Mesenchymal stem cell (in vitro differentiated cells and primary cell): ENCODE measurements around the gene JPH3.

Experiments
- DNase-seq: peaks from one replicate; pipeline ENCODE4 v3.0.0-alpha.2; 2013
- H2AFZ ChIP-seq: one replicate; pipeline ENCODE4 v1.6.1; 2013; ENCODE audit warnings: low read depth, mild to moderate bottlenecking, control low read depth, inconsistent platforms, low read length, moderate library complexity
- H2AK5ac ChIP-seq: 2 replicates; pipeline ENCODE4 v1.6.1; 2013; ENCODE audit warnings: low read length, moderate library complexity, mild to moderate bottlenecking, inconsistent platforms; ENCODE audit not compliant: severe bottlenecking
- H2BK120ac ChIP-seq: one replicate; pipeline ENCODE4 v1.6.1; 2013; ENCODE audit warnings: low read depth, mild to moderate bottlenecking, inconsistent platforms, low read length, moderate library complexity
- H2BK12ac ChIP-seq, 2 experiments: one replicate each; pipeline ENCODE4 v1.6.1; 2013; ENCODE audit warnings: inconsistent platforms in 2 of 2, low read length in 2 of 2, mild to moderate bottlenecking in 2 of 2, moderate library complexity in 2 of 2, control low read depth in 1 of 2
- H2BK15ac ChIP-seq: one replicate; pipeline ENCODE4 v1.6.1; 2013; ENCODE audit warnings: mild to moderate bottlenecking, low read depth, inconsistent platforms; ENCODE audit not compliant: poor library complexity, severe bottlenecking
- H2BK5ac ChIP-seq: 2 replicates; pipeline ENCODE4 v1.6.1; 2013; ENCODE audit warnings: low read depth, mild to moderate bottlenecking, low read length, control low read depth, inconsistent platforms; ENCODE audit not compliant: poor library complexity, severe bottlenecking
- H3K14ac ChIP-seq, 2 experiments: one replicate each; pipeline ENCODE4 v1.6.1; 2013; ENCODE audit warnings: inconsistent platforms in 2 of 2, low read length in 2 of 2, control low read depth in 1 of 2, mild to moderate bottlenecking in 1 of 2, moderate library complexity in 1 of 2
- H3K18ac ChIP-seq, 2 experiments: one replicate each; pipeline ENCODE4 v1.6.1; 2013; ENCODE audit warnings: inconsistent platforms in 2 of 2, low read length in 2 of 2, control low read depth in 1 of 2, low read depth in 1 of 2, mild to moderate bottlenecking in 1 of 2
- H3K23ac ChIP-seq, 2 experiments: one replicate each; pipeline ENCODE4 v1.6.1; 2013; ENCODE audit warnings: inconsistent platforms in 2 of 2, low read length in 2 of 2, mild to moderate bottlenecking in 2 of 2, moderate library complexity in 2 of 2, control low read depth in 1 of 2
- H3K27ac ChIP-seq: 2 replicates; pipeline ENCODE4 v1.5.1; 2013; ENCODE audit warnings: mild to moderate bottlenecking, moderate library complexity, low read length, control low read depth, inconsistent platforms; ENCODE audit not compliant: poor library complexity, severe bottlenecking
- H3K27me3 ChIP-seq, 2 experiments: 2 replicates each; pipeline versions ENCODE4 v1.6.1 to v1.7.0; 2013; ENCODE audit warnings: low read length in 2 of 2, mild to moderate bottlenecking in 2 of 2, moderate library complexity in 2 of 2, control low read depth in 1 of 2, inconsistent platforms in 1 of 2; ENCODE audit not compliant: control insufficient read depth in 1 of 2, insufficient read depth in 1 of 2
- H3K36me3 ChIP-seq, 2 experiments: 2 replicates each; pipeline versions ENCODE4 v1.6.1 to v1.7.0; 2013; ENCODE audit warnings: low read length in 2 of 2, control low read depth in 1 of 2, inconsistent platforms in 1 of 2, low read depth in 1 of 2, mild to moderate bottlenecking in 1 of 2; ENCODE audit not compliant: insufficient read depth in 2 of 2, control insufficient read depth in 1 of 2
- H3K4ac ChIP-seq, 2 experiments: one replicate each; pipeline ENCODE4 v1.6.1; 2013; ENCODE audit warnings: inconsistent platforms in 2 of 2, low read length in 2 of 2, mild to moderate bottlenecking in 2 of 2, moderate library complexity in 2 of 2, control low read depth in 1 of 2, low read depth in 1 of 2
- H3K4me1 ChIP-seq: 2 replicates; pipeline ENCODE4 v1.6.1; 2013; ENCODE audit warnings: low read depth, low read length, control low read depth; ENCODE audit not compliant: control insufficient read depth, insufficient read depth
- H3K4me2 ChIP-seq: 2 replicates; pipeline ENCODE4 v1.6.1; 2013; ENCODE audit warnings: low read length, mild to moderate bottlenecking, inconsistent platforms; ENCODE audit not compliant: poor library complexity, severe bottlenecking
- H3K4me3 ChIP-seq, 2 experiments: 2 replicates each; pipeline versions ENCODE4 v1.5.1 to v1.7.0; 2013; ENCODE audit warnings: low read length in 2 of 2, mild to moderate bottlenecking in 2 of 2, control low read depth in 1 of 2, low read depth in 1 of 2; ENCODE audit not compliant: insufficient read depth in 1 of 2
- H3K79me1 ChIP-seq: replicated peaks from 2 replicates; pipeline ENCODE4 v1.6.1; 2013; ENCODE audit warnings: mild to moderate bottlenecking, control low read depth, low read length, inconsistent platforms; ENCODE audit not compliant: poor library complexity, severe bottlenecking
- H3K9ac ChIP-seq: 2 replicates; pipeline ENCODE4 v1.7.0; 2013; ENCODE audit warnings: mild to moderate bottlenecking, low read length, moderate library complexity
- H3K9me3 ChIP-seq: 2 replicates; pipeline ENCODE4 v1.7.0; 2013; ENCODE audit warnings: mild to moderate bottlenecking, low read length; ENCODE audit not compliant: control insufficient read depth
- H4K8ac ChIP-seq: one replicate; pipeline ENCODE4 v1.6.1; 2013; ENCODE audit warnings: inconsistent platforms, mild to moderate bottlenecking, low read length, moderate library complexity
- H4K91ac ChIP-seq: one replicate; pipeline ENCODE4 v1.6.1; 2013; ENCODE audit warnings: mild to moderate bottlenecking, low read length, inconsistent platforms
- WGBS: methylation state at CpG from one replicate; pipeline ENCODE4 v1.1.7; 2013; ENCODE audit warnings: mixed read lengths; 5-methylcytosine and 5-hydroxymethylcytosine counted together

JPH3 gene

DNA sequence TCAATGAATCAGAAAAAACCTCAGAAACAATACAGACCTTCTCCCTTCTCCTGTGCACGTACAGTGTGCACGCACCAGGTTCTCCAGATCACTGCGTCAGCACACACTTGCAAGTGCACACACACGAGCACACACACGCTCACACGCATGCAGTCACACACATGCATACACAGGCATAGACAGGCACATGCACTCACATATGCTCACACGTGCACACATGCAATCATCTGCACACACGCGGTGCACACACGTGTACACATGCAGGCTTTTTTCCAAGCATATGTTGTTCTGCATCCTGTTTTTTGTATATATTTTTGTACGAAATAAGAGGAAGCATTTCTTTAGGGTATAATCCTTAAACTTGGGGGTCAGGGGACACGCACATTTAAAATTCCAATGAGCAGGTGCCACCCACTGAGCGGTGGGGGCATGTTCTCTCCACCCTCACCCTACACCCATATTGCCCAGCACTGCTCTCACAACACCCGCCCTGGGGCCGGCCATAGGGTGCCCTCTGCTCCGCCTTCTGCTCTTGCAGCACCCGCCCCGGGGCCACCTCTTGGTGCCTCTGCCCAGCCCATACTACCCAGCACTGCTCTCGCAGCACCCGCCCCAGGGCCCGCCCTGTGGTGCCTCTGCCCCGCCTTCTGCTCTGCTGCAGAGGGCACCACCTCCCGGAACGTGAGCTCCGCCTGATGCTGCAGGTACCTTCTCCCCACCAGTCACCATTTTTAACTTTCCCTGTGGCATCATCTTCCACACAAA is 142.6 kb downstream of the JPH3 start:
- Histone ChIP-seq H3K4me2 (no peak overlapping the region), H2AFZ (no peak overlapping the region), H2BK15ac (no peak overlapping the region), H2BK12ac (no peak overlapping the region), H3K23ac (no peak overlapping the region), H3K27me3 (no peaks in the 10 kb centered on the region), H2BK5ac (no peak overlapping the region), H2BK120ac (no peak overlapping the region), H3K9me3 (no peaks in the 10 kb centered on the region), H3K27ac (no peak overlapping the region), H3K4ac (no peak overlapping the region), H3K14ac (no peak overlapping the region), H4K91ac (no peak overlapping the region), H3K4me1 (peaks cover 4% of the 10 kb centered on the region), H3K79me1 (peaks cover 54% of the 10 kb centered on the region), H3K36me3 (peaks cover 56 to 64% of the 10 kb centered on the region in 2 experiments), H3K9ac (no peak overlapping the region), H3K4me3 (no peak overlapping the region), H3K18ac (no peak overlapping the region), H4K8ac (no peak overlapping the region), H2AK5ac (no peak overlapping the region)
- no peak for DNase-seq
- 97% methylated on average over 23 of the region's 25 CpGs for WGBS

DNA sequence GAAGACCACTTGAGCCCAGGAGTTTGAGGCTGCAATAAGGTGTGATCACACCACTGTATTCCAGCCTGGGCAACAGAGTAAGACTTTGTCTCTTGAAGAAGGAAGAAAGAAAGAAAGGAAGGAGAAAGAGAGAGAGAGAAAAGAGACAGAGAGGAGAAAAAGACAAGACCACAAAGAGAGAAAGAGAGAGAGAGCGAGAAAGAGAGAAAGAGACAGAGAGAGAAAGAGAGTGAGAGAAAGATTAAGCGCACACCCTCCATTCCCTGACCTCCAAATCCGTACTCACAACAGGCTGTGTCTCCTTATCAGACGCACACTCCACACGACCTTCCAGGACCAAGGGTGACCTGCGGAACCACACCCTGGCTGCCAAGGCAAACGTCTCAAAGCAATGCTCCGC is 143.9 kb downstream of the JPH3 start:
- no peak overlapping the region for H2BK120ac ChIP-seq
- H3K27me3 ChIP-seq, result no peaks in the 10 kb centered on the region
- no peak overlapping the region for H2BK12ac ChIP-seq
- H3K4me2 ChIP-seq, result no peak overlapping the region
- no peak overlapping the region for H3K4me3 ChIP-seq
- H2AK5ac ChIP-seq, result no peak overlapping the region
- H3K79me1 ChIP-seq, result peaks cover 54% of the 10 kb centered on the region
- WGBS, result 96% methylated on average over 7 of the region's 8 CpGs
- no peak overlapping the region for H3K27ac ChIP-seq
- H3K36me3 ChIP-seq, result peaks cover 61 to 62% of the 10 kb centered on the region in 2 experiments
- H3K9ac ChIP-seq, result no peak overlapping the region
- H3K14ac ChIP-seq, result no peak overlapping the region
- H4K91ac ChIP-seq, result no peak overlapping the region
- DNase-seq, result no peak
- H2BK15ac ChIP-seq, result no peak overlapping the region
- H3K9me3 ChIP-seq, result no peaks in the 10 kb centered on the region
- no peak overlapping the region for H2AFZ ChIP-seq
- no peak overlapping the region for H3K18ac ChIP-seq
- H4K8ac ChIP-seq, result no peak overlapping the region
- H3K4me1 ChIP-seq, result peaks cover under 1% of the 10 kb centered on the region
- no peak overlapping the region for H2BK5ac ChIP-seq
- no peak overlapping the region for H3K23ac ChIP-seq
- H3K4ac ChIP-seq, result no peak overlapping the region
